Heart left ventricle (tissue), 16 donors: ENCODE data around the gene CHD3. TPM values are rescaled to one million over a fixed set of nuclear protein-coding genes. Genes with fewer than 3 reads are reported as not detected.

Source experiments
- ATAC-seq, 4 donors: fragments of 200-7000 bp; cut with Tn5 transposase; one replicate each; pipeline ENCODE4 v1.9.1; 2020 to 2022; ENCODE audit warnings: moderate library complexity in 4 of 4, mild to moderate bottlenecking in 3 of 4, moderate number of reproducible peaks in 1 of 4
- DNase-seq, 5 donors: peaks; one replicate each; pipeline ENCODE4 v3.0.0-alpha.2; 2020
- H3K27ac ChIP-seq, 12 donors: fragments of 200-600 bp; sonication (generic) in 4 of 12; one replicate each; pipeline versions ENCODE4 v1.5.0 to v1.8.0; 2016 to 2022; ENCODE audit warnings: mild to moderate bottlenecking in 2 of 12
- H3K27me3 ChIP-seq, 9 donors: fragments of 200-600 bp; sonication (generic) in 2 of 9; one replicate each; pipeline versions ENCODE4 v1.5.1 to v1.8.0; 2016 to 2022; ENCODE audit warnings: mild to moderate bottlenecking in 3 of 9
- H3K36me3 ChIP-seq, 9 donors: fragments of 200-600 bp; sonication (generic) in 2 of 9; one replicate each; pipeline versions ENCODE4 v1.5.0 to v1.8.0; 2018 to 2022; ENCODE audit warnings: mild to moderate bottlenecking in 2 of 9
- H3K4me1 ChIP-seq, 12 donors: fragments of 200-600 bp; sonication (generic) in 4 of 12; one replicate each; pipeline versions ENCODE4 v1.5.0 to v1.8.0; 2016 to 2022; ENCODE audit warnings: mild to moderate bottlenecking in 3 of 12
- H3K4me3 ChIP-seq, 12 donors: fragments of 200-600 bp; sonication (generic) in 4 of 12; one replicate each; pipeline versions ENCODE4 v1.5.0 to v1.8.0; 2017 to 2022; ENCODE audit warnings: mild to moderate bottlenecking in 9 of 12, moderate library complexity in 4 of 12
- H3K9me3 ChIP-seq, 12 donors: fragments of 200-600 bp; sonication (generic) in 4 of 12; one replicate each; pipeline versions ENCODE4 v1.5.0 to v1.8.0; 2016 to 2022; ENCODE audit warnings: mild to moderate bottlenecking in 1 of 12
- CTCF ChIP-seq, 12 donors: fragments of 200-600 bp; sonication (generic) in 4 of 12; IDR thresholded peaks; one replicate each; pipeline versions ENCODE4 v1.5.0 to v1.8.0; 2018 to 2022; ENCODE audit warnings: antibody characterized with exemption in 12 of 12, mild to moderate bottlenecking in 5 of 12
- POLR2A ChIP-seq, 2 donors: fragments of 450-650 bp; IDR thresholded peaks; one replicate each; pipeline ENCODE4 v1.6.1; 2017; ENCODE audit warnings: antibody characterized with exemption in 2 of 2, mild to moderate bottlenecking in 2 of 2, moderate library complexity in 2 of 2
- WGBS, 4 donors: extraction: QIAGEN DNeasy Blood & Tissue Kit in 2 of 4; methylation state at CpG; one replicate each; pipeline versions ENCODE4 v1.1.5 to v1.1.7; 2013 to 2018; 5-methylcytosine and 5-hydroxymethylcytosine counted together
- intact Hi-C, 10 donors: fragments of 100-400 bp; cut with DNase I; formaldehyde crosslinking; loops; one replicate each; pipeline versions ENCODE4 v1.11.1 to v1.14.2; 2022
- polyA plus RNA-seq, 2 donors: library from polyadenylated mRNA; stranded (reverse); fragments of 200-250 nt; gene quantifications; one replicate each; pipeline ENCODE4 v1.2.3, GENCODE V29; 2013
- total RNA-seq, 9 donors: library from RNA; depleted of rRNA in 2 of 9; stranded (reverse); fragments of >200 nt in 2 of 9; fragmentation: NEBNext Ultra II Directional in 3 of 9; extraction: Animal tissue kit (Norgen Biotek cat#: 25700) in 3 of 9; gene quantifications; one replicate each; pipeline versions ENCODE4 v1.1.0 to v1.2.4, GENCODE V29; 2016 to 2023
- donor health status: ischemic (EF 13 %, LVEDD 7.1; RV severe dilation, severe dysfunction).
- donor health status: healthy with polysubstance abuse.
- donor health status: DM: no; HTN: yes; CAD: no.
- donor health status: DM: no; HTN: no; CAD: no.
- donor health status: ischemic (EF 25% LVEDD 6.9; RV normal size, moderate dysfunction).
- donor health status: ischemic (EF 25% LVEDD 5.7; RV mildly dilated, moderate dysfunction).
- donor health status: healthy.
- donor health status: DM: yes; HTN: yes; CAD: no.
- donor health status: ischemic (EF 35%, LVEDD 5.7; RV mildly dilated, moderate dysfunction).
- donor health status: nonischemic (EF 11% LVEDD 7.7; RV severe dilation, severe dysfunction).
- donor health status: DM: yes; HTN: yes; CAD: no.
- donor health status: PGD.
- donor health status: ischemic (EF 29% LVEDD 5.4; RV normal size, mild dysfunction).
- donor health status: nonischemic (EF 23%, LVEDD 6.1; RV moderate dilation, normal function).

The CHD3 gene
- total and polyA plus RNA-seq, 11 donors, result 6.7 to 30.6 (median 14.3) TPM

- ATAC-seq (no peak), DNase-seq (no peak)
- peaks cover 3 to 86% (median 77%) of the 10 kb centered on the region in 9 donors for H3K36me3 ChIP-seq
- TF ChIP-seq POLR2A (IDR thresholded peaks at IDR 0.05) (no peak), CTCF (IDR thresholded peaks at IDR 0.05) (no peak)
- no peak overlapping the region for H3K27ac ChIP-seq
- no peaks in the 10 kb centered on the region for H3K9me3 ChIP-seq
- intact Hi-C loops, result loop anchor here in 4 of 10 donors (10.0 kb wide), 5 partner anchors 296 to 614 kb away; partner anchors contain the start of genes CHRNB1 (in 1 of the 4), DVL2 (in 1 of the 4), GABARAP (in 1 of the 4) and PER1 (in 1 of the 4)
- H3K4me3 ChIP-seq, result no peak overlapping the region
- peaks cover 5 to 36% (median 25%) of the 10 kb centered on the region in 12 donors for H3K4me1 ChIP-seq
- WGBS, 4 donors, result 87 to 90% (median 88%) methylated on average over 33 to 35 of the region's 35 CpGs
- H3K27me3 ChIP-seq, result no peaks in the 10 kb centered on the region
Measured at GRCh38 chr17:7849130-7849750, 39.3 kb upstream of the CHD3 start.

- 78 to 88% (median 84%) methylated on average over 8 to 12 of the region's 12 CpGs for WGBS, 4 donors
- Histone ChIP-seq H3K4me1 (peaks cover 5 to 36% (median 24%) of the 10 kb centered on the region in 12 donors), H3K9me3 (no peaks in the 10 kb centered on the region), H3K36me3 (peaks cover 3 to 86% (median 77%) of the 10 kb centered on the region in 9 donors), H3K27ac (no peak overlapping the region), H3K4me3 (no peak overlapping the region), H3K27me3 (no peaks in the 10 kb centered on the region)
- intact Hi-C loops, result loop anchor here (2.0 to 10.0 kb wide), 10 partner anchors 15 to 615 kb away; partner anchors contain the start of genes KDM6B (in 3 of the 10), PER1 (in 2 of the 10), CHRNB1 (in 1 of the 10) and DVL2 (in 1 of the 10)
- TF ChIP-seq POLR2A (IDR thresholded peaks at IDR 0.05), result no peak
- no peak for TF ChIP-seq CTCF (IDR thresholded peaks at IDR 0.05)
- DNase-seq, result no peak
- no peak for ATAC-seq
Measured at GRCh38 chr17:7849751-7850504, 38.7 kb upstream of the CHD3 start.

- no peak for TF ChIP-seq POLR2A (IDR thresholded peaks at IDR 0.05)
- no peak for TF ChIP-seq CTCF (IDR thresholded peaks at IDR 0.05)
- Histone ChIP-seq H3K36me3 (peaks cover 3 to 80% (median 72%) of the 10 kb centered on the region in 9 donors), H3K27me3 (no peaks in the 10 kb centered on the region), H3K4me3 (no peak overlapping the region), H3K9me3 (no peaks in the 10 kb centered on the region), H3K27ac (peak overlapping the region in 2 of 12 donors; percentile 30 to 42), H3K4me1 (peaks cover under 1 to 36% (median 19%) of the 10 kb centered on the region in 12 donors)
- ATAC-seq (no peak), DNase-seq (no peak)
- intact Hi-C loops, result loop anchor here (1.0 to 10.0 kb wide), 7 partner anchors 16 to 304 kb away; partner anchors contain the start of genes KDM6B (in 3 of the 10) and PER1 (in 1 of the 10)
- WGBS, 4 donors, result 85 to 91% (median 88%) methylated on average over 16 to 17 of the region's 17 CpGs
Measured at GRCh38 chr17:7850701-7851437, 37.7 kb upstream of the CHD3 start.
